Left forelimb (tissue), 1 donor: ENCODE results near the gene ANOS1.
"Not testable (repeated sequence)": the region's sequence is repeated elsewhere in the genome, so short reads cannot be mapped to it uniquely, and the experiment has no call there.

Experiments
- DNase-seq: peaks from one replicate; pipeline ENCODE4 v3.0.0-alpha.2; 2018; ENCODE audit warnings: low spot score

Gene ANOS1

DNA sequence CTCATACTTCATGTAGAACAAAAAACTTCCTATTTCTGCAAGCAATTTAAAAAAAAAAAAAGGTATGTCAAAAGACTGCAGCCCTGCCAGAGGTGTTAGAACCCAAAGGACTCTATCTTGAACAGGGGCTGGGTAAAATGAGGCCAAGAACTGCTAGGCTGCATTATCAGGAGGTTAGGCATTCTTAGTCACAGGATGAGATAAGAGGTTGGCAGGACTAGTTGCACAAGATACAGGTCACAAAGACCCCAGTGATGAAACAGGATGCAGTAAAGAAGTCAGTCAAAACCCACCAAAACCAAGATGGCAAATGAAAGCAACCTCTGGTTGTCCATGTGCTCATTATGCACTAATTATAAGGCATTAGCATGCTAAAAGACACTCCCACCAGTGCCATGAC is 104.1 kb downstream of the ANOS1 start:
- DNase-seq = no peak

DNA sequence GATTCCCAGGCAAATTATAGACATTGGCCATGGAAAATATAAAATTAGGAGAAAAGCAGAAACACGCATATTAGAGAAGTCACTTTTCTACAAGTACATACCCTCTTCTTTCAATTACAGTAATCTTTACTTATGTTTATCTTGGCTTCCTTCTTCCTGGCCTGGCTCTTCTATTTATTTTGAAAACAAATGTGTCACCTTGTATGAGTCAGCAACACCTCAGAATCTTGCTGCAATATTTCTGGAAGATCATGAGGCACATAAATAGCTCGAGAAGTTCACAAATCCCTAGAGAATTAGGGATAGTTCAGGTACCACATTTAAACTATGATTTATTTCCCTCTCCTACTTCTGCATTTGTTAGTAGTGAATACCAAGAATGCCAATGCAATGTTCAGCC is 124.6 kb downstream of the ANOS1 start:
- DNase-seq = no peak

DNA sequence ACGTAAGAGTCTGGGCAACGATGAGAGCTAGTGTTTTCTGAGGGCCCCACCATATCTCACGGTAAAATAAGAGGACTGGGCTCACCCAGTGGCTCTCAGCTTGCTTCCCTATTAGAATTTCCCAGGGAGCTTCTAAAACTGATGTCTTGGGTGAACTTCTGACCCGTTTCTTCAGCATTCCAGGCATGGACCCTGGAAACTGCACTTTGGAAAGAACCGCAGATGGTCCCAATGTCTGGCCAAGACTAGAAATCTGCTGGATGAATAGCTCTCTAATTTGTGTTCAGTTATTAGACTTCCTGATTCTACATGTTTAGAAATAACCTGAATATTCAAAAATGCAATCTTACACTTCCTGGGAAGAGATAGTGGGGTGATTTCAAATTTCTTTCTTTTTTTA is 127.8 kb downstream of the ANOS1 start:
- DNase-seq = no peak

DNA sequence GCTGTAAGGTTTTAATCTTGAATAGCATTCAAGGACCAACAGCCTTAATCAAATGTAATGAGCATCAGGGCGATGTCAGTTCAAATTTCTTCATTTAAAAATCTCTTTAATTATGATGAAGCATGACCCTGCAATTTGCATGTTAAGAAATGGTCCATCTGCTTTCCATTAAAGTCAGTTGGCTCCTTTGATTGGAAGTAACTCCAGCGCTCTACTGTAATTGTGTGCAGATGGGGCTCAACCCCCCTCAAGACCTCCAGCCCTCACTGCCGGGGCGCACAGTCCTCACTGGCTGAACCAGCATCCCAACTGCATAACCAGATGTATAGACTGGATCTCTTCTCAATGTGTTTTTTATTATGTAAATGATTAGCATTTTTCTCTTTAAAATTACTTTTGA is 140.4 kb downstream of the ANOS1 start:
- DNase-seq = no peak

DNA sequence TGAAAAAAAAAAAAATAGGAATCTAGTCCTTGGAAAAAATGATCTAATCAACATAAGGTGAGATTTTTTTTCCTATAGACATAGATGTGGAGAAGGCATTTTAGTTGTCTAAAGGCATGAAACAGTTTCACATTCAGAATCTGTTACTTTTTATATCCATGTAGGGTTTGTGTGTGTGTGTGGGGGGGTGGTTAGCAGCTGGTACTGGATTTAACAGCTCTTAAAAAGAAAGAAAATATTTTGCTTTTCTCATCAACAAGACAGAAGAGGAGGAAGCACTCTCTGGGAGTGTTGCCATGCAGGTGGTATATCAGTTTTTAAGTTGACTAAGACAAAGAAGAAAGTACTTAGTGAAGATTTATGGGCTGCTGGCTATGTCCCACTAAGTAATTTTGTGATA is 145.0 kb downstream of the ANOS1 start:
- DNase-seq = no peak

DNA sequence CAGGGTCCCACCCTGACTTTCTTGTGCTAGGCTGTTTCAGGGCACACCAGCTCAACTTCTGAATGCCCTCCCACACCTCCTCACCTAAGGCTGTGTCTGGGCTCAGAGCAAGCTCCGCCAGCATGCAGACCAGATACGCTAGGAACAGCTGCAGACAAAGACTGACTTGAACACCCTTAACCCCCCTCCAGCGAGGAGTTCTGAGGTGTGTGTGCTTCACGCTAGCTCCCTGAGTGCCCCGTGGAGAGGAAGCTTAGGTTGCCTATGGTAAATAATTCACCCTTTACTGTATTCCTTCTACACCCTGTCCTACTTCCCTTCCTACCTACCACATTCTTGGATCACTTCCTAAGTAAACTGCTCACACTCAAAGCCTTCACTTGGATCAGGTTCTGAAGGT is 152.3 kb downstream of the ANOS1 start:
- no peak for DNase-seq

DNA sequence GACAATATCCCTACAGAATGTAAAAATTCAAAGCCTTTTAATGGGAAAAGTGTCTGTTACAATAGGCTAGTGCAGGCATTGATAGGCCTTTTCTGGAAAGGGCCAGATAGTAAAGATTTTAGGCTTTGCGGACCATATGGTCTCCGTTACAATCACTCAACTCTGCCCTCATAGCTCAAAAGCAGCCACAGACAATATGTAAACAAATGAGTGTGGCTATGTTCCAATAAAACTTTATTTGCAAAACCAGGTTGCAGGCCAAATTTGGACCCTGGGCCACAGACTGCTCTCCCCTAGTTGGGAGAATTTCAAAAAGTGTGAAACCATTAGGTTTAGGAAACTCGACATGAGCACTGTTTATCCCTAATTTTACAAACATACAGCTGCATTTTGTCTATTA is 155.1 kb downstream of the ANOS1 start:
- DNase-seq = no peak

DNA sequence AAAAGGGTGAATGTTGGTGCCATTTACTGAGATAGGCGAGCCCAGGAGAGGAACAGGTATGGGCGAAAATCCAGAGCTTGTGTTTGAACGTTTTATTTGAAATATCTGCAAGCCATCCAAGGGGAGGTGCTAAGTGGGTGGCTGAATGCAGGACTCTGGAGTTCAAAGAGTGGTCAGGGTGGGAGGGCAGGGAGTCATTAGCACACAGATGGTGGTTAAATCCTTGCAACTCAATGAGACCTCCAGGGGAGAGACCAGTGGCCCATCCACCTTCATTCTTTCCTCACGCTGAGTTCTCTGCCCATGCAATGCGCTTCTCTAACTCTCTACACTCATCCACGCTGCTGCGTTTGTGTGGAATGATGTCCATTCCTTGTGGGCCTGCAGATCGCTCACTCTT is 166.2 kb downstream of the ANOS1 start:
- DNase-seq = no peak

DNA sequence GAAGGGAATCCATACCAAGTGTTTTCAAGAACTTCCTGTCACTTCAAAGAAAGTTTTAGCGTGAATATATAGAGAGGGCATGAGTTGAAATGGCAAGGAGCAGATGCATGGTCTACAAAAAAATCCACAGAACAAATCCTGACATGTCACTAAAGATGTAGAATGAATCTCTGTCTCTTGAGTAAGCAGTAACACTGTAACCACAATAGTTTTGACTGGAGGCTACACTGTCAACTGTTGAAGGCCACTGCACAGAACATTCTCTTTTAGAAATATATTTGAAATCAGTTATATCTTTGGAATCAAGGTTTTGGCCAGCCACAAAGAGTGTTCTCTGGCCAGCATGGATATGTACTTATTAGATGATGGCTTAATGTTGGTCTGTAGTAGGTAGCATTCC is 183.5 kb downstream of the ANOS1 start:
- DNase-seq = no peak

DNA sequence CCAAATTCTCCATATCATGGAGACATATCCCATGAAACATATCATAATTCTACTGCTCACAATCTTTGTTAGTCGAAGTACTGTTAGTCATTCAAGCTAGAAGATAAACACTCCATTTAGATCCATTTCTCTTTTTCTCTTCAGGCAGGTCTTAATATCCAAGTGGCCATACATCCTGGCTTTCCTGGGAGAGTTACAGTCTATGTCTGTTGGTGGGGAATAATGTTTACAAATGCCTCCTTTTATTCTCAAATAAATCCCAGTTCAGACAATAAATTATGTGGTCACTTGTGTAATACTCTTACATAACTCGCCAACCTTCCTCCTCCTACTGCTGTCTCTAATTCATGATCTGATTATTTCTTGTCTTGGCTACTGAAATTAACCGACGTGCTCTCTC is 185.2 kb downstream of the ANOS1 start:
- no peak for DNase-seq

DNA sequence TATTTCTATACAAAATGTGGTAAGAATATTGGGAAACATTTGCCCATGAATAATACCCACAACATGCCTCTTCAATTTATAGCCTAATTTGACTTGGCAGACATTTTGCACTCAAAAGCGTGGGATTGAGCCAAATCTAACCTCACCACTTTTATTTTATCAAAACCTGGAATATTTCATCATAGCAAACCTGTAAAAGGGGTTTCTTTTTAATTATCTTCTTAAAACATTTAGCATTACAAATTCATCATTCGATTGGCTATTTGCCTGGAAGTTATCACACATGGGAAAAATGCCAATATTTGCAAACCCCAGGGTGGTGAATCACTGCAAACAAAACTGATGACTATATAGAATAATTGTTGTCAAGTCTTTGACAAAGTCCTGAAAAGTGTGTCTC is 211.1 kb downstream of the ANOS1 start:
- no peak for DNase-seq

DNA sequence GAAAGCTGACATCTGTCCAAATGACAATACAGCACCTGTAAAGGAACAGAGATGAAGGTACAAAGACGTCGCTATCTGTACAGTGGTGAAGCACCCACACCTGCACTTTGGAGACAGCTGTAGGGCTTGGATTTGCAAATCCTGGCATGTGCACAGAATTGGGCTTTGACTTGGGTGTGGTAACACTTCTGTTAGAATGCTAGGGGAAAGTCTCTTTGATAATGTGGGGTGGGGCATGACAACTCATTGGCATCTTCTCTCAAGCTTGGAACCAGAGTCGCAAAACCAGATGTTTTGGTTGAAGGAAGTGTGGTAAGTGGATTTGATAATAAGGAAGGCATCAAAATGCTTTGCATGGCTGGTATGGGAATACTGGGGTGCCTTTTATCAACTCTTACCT is 211.8 kb downstream of the ANOS1 start:
- DNase-seq = no peak

DNA sequence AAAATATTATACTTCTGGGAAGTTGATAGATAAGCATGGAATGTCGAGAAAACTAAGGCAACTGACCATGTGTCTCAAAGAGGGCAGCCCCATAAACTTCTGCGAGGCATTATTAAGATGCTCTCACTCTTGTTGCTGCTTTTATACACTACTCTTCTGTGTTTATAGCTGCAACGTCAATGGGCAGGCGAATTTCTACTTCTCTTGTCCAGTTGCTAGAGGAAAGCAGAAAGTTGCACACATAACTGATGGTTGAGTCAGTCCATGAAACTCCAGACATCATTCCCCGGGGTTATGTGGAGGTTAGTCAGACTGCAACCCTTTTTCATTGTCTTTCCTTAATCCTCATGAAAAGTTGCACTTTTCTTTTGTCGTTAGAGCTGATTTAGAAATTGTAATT is 227.5 kb downstream of the ANOS1 start:
- no peak for DNase-seq

DNA sequence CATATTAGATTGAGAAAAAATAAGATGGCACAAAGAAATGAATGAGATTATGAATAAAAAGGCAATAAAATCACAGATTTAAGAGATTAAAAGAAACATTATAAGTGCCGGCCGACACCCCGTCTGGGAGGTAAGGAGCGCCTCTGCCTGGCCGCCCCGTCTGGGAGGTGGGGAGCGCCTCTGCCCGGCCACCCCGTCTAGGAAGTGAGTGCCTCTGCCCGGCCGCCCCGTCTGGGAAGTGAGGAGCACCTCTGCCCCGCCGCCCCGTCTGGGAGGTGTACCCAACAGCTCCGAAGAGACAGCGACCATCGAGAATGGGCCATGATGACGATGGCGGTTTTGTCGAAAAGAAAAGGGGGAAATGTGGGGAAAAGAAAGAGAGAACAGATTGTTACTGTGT is 229.8 kb downstream of the ANOS1 start:
- not testable (repeated sequence) for DNase-seq

DNA sequence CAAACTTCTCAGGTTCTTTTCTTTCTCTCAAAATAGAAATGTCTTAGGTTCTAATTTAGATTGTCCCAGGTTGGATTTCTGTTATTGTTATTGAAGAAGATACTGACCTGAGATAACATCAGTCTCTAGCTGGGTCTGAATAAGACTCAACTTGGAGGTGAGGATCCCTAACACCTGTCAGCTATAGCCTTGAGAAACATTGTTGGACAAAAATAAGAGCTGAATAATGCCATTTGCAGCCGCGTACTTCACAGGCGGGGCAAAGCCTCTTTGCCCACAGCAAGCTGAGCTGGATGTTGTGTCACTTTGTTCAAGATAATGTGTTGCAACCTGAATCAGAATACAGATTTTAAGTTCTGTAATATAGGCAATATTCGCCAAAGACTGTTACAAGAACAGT is 231.7 kb downstream of the ANOS1 start:
- no peak for DNase-seq

DNA sequence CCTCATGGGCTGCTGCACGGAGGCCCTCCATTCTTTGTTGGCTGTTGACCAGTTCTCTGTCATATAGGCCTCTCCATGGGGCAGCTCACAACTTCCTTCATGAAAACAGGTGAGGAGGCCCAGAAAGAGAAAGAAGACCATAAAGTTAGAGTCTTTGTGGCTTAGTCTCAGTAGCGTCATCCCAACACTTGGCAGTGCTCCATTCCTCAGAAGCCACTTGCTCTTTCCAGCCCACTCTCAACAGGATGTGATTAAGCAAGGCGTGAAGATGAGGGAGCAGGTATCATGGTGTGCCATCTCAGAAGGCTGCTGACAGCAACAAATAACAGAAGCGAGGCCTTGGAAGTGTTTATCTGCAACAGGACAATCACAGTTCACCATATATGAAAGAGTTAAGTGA is 236.9 kb downstream of the ANOS1 start:
- not testable (repeated sequence) for DNase-seq

DNA sequence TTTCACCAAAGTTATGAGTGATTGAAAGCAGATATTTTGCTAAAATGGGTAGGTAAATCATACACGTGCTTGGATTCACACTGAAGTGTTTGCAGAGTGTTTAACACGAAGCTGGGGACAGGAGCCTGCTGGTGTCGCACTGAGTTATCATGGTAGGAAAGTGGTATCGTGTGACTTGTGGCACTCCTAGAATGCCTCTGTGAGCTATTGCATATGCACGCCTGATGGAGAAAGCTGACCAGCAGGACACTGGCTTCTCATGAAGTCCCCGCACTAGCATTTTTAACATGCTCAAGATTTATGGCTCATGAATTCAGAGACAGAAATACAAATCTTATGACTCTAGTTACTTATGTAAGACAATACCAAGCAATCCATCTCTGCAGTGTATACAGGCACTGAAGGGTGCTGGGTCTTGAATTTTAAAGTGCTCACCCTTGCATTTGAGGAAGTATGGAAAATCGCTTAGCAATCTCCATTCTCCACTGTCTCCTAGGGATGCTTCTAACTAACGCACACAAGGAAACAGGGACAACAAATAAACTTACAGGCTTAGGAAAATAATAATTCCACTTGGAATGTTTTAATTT is 247.5 kb downstream of the ANOS1 start:
- no peak for DNase-seq
